A673 (cell line): ENCODE results near the gene KLHL17.

Experiments used
- CTCF ChIP-seq: fragments of 300-800, 200-600 bp; sonication (generic); conservative IDR thresholded peaks from 2 replicates; pipeline ENCODE4 v1.5.1; 2017; ENCODE audit warnings: low read depth, mild to moderate bottlenecking, antibody characterized with exemption, low read length, moderate library complexity, mixed read lengths
- EZH2 ChIP-seq: fragments of 200-600 bp; sonication (generic); IDR thresholded peaks from 2 replicates; pipeline ENCODE4 v1.6.1; 2017; ENCODE audit warnings: borderline replicate concordance, low read depth, mild to moderate bottlenecking, mixed read lengths, antibody characterized with exemption, low read length; ENCODE audit not compliant: poor library complexity, severe bottlenecking

DNA sequence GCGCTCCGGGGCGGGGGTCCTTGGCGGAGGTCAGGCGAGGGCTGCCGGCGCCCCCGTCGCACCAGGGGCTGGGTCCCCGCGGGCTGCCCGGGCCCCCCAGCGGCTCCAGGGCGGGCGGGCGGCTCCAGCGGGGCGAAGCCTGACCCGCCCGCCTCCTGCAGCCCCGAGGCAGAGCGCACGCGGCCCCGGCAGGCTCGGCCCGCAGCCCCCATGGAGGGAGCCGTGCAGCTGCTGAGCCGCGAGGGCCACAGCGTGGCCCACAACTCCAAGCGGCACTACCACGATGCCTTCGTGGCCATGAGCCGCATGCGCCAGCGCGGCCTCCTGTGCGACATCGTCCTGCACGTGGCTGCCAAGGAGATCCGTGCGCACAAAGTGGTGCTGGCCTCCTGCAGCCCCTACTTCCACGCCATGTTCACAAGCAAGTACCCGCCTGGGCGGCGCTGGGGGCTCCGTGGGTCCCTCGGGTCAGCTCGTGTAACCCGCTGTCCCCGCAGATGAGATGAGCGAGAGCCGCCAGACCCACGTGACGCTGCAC, 817 bp downstream of the KLHL17 start:
- no peak for TF ChIP-seq CTCF
- no peak for TF ChIP-seq EZH2
